ENCODE data around the gene GDF3. TPM values are rescaled to one million over a fixed set of nuclear protein-coding genes. Genes with fewer than 3 reads are reported as not detected.
"Not testable (repeated sequence)": the region's sequence is repeated elsewhere in the genome, so short reads cannot be mapped to it uniquely, and the experiment has no call there.

Gene GDF3
- not detected for total RNA-seq
- long read RNA-seq, result 0 reads

DNA sequence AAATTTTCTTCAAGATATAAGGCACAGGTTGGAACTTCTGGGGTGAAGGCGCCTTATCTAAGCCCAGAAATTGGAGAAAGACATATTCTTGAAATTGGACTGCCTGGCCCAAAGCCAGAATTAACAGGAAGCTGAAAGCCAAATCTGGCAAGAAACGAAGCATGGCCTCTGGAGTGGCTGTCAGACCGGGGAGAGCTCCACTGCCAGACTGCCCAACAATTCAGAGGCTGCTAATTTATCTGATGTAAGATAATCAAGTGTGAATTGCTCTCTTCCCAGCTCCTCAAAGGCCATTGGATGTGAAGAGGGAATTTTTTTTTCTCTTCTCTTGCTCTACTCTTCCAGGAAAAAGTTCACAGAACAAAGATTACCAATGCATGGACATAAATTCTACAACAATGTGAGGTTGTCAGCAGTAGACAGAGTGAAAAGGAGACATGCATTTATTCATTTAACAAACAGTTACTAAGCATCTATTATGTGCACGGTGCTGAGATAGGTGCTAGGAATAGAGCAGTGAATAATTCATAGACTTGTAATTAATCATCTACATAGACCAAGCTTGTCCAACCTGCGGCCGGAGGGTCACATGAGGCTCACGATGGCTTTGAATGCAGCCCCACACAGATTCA lies at the start of gene GDF3:
Gene GDF3, minus strand, starts transcription at position 210 of the 632 bp plus-strand sequence. Its CDS starts 47 bp downstream, at position 163.
- DNase-seq (ENCODE audit: missing footprints) (no peak), ATAC-seq (no peak)
- intact Hi-C loops (cut with DNase I), result no loop called here

DNA sequence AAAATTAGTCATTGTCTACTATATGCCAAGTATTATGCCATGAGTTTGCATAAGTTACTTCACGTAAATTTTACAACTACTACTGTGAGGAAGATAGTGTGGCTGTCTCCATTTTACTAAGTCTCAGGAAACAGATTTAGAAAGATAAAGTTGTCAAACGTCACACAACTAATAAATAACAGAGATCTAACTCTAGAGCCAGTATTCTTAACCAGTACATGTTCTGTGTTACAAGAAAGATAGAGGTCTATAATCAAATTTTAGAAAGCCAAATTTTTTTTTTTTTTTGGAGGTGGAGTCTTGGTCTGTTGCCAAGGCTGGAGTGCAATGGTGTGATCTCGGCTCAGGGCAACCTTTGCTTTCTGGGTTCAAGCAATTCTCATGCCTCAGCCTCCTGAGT lies 37.4 kb upstream of the GDF3 start:
- no peak for ATAC-seq
- intact Hi-C loops (cut with DNase I), result no loop called here
- no peak for DNase-seq (ENCODE audit: missing footprints)

DNA sequence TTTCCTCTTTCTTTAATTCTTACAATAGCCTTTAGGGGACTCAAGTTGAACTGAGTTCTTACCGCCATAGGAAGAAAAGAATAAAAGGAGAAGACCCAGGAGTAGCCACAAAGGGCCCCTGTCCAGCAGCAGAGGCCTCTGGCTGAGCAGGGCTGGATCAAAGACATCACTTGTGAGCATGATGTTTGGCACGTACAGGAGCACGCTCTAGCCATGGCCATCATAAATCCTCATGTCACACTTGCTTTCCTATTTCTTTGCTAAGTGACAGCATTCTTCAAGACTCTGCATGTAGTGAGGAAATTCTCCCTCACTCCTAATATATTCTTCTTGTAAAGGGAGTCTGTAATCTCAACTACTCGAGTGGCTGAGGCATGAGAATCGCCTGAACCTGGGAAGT lies 35.9 kb upstream of the GDF3 start:
- ATAC-seq (no peak), DNase-seq (ENCODE audit: missing footprints) (no peak)
- intact Hi-C loops (cut with DNase I), result no loop called here

DNA sequence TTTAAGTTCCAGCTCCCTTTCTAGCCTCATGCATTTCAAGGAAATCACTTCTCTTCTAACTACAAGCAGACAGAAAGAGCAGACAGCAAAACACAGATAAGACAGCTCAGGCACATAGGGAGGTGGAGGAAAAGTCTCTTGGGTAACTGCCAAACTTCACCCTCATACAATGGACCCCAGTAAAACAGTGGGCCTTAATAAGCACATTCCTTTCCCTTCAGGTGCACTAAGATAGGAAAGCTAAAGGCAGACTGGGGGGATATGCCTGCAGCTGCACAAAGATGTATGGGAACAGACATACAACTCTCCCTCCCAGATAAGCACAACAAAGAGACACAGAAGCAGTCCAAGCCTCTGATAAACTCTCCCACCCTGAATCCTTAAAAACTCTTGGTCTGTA lies 35.4 kb upstream of the GDF3 start:
- intact Hi-C loops (cut with DNase I); DNase-seq (ENCODE audit: missing footprints); ATAC-seq: not testable (repeated sequence)

DNA sequence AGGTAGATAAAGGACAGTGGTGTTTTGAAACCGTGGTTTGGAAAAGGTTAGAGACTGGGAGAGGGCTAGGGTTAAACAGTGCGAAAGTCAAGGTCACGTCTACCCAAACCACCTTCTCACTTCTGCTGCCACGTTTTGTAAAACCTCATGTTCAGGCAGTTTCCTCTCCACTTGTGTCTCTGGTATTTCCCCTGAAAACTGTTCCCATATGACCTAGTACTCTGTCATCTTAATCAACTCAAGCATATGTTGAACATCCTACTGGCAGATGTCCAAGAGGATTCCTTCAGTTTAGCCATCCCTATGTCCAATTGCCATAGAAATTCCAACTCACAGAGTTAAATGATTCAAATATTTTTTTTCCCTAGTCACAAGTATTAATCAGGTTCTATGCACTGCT lies 34.2 kb upstream of the GDF3 start:
- ATAC-seq, result no peak
- intact Hi-C loops (cut with DNase I), result no loop called here
- DNase-seq (ENCODE audit: missing footprints), result no peak

DNA sequence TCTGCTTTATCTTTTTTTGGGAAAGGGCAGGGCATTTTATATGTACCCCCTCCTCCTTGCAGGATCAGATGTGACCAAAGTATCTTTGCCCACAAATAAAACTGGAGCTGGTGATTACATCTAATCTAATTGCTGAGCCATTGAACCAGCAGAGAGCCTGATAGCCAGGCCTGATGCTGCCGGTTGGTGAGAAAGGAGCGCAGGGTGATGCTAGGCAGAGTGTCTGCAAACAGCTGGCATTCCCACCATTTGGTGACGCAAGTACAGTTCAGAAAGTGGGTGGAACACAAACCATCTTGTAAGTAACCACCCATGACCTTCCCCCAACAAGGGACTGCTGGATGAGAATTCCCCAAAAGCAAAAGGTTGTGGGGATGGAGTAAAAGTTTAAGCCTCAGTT lies 28.4 kb upstream of the GDF3 start:
- ATAC-seq, result no peak

DNA sequence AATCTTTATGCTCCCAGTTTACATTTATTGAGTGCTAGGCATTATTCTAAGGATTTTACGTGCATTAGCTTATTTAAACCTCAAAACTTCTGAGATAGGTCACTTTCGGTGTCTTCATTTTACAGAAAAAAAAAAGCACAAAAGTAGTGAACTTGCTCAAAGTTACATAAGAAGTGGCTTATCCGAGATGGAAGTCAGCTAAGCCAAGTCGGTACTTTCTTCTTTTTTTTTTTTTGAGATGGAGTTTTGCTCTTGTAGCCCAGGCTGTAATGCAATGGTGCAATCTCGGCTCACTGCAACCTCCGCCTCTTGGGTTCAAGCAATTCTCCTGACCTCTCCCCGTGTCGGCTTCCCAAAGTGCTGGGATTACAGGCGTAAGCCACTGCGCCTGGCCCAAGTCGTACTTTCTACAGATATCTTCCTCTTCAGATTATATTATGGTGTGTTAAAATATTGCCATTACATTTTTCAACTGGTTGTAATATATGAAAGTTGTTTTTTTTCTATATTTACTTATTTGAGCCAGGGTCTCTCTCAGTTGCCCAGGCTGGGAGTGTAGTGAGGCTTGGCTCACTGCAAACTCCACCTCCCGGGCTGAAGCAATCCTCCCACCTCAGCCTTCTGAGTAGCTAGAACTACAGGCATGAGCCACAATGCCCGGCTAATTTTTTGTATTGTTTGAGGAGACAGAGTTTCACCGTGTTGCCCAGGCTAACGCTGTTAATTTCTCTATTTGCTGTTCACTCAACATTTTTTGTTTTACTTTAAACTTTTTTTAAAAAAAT lies 24.6 kb upstream of the GDF3 start:
- intact Hi-C loops (cut with DNase I), result no loop called here
- ATAC-seq (no peak), DNase-seq (ENCODE audit: missing footprints) (no peak)

More for the DNA sequence above, 28.4 kb upstream of the GDF3 start:
- no peak for DNase-seq (ENCODE audit: missing footprints)
- intact Hi-C loops (cut with DNase I), result no loop called here

DNA sequence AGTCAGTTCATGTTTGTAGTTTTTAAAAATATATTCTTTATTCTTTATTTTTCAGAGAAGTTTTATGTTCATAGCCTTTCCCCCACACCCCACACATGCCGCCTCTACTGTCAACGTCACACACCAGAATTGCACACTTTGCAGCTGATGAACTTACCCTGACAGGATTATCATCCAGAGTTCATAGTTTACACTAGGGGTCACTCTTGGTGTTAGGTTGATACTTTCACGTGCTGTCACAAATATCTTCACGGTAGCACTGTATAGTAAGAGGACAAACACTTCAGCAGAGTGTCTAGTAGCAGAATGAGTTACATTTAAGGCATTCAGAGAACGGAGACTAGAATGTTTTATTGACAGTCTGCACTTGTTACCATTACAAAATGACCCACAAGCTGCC lies 20.8 kb upstream of the GDF3 start:
- DNase-seq (ENCODE audit: missing footprints) (no peak), ATAC-seq (no peak)
- intact Hi-C loops (cut with DNase I), result no loop called here

DNA sequence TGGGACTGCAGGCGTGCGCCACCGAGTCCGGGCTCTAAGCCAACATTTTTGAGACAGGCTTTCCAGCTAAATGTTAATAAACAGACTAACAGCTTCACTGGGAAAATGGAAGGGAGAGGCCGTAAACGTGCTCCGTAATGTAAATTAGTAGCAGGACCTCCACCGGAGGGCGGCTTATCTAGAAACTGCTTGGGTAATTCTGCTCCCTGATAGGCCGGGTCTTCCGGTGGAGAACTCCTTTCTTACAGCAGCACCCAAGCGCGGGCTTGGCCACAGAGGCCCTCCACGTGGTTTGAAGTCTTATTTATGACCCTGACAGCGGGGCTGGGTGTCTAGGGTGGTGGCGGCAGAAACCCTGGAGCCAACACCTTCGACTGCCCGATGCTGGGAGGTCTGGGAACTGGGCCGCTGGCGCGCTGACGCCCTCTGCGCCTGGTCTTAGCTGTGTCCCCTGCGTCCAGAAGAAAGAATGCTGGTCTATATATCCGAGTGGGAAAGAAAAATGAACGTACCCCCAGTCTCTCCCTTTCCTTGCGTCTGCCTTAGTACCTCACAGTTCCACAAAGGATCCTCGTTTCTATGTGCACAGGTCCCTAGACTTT lies 17.4 kb upstream of the GDF3 start:
- intact Hi-C loops (cut with DNase I), result no loop called here
- DNase-seq (ENCODE audit: missing footprints), result no peak
- no peak for ATAC-seq

DNA sequence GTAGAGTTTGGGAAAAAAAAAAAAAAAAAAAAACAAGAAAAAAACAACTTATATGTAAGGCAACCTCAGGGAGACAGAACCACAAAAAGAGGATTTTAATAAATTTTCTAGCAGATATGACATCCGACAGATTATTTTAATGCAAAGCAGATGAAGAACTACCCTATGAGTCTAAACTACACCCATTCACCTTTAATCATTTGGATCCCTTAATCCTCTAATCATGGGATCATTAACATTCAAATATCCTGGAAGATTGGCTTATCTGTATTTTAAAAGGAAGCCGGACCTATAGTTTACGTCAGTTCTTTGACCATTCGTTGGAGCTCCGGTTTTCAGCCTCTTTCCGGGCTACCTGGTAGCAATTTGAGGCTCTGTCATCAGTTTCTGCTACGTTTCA lies 15.6 kb upstream of the GDF3 start, which contains the start of gene DPPA3:
Gene DPPA3, plus strand, starts transcription at position 301 of the 400 bp plus-strand sequence. CDS start 138 bp downstream, outside the sequence.
- ATAC-seq (no peak), DNase-seq (ENCODE audit: missing footprints) (no peak)
- intact Hi-C loops (cut with DNase I), result no loop called here

DNA sequence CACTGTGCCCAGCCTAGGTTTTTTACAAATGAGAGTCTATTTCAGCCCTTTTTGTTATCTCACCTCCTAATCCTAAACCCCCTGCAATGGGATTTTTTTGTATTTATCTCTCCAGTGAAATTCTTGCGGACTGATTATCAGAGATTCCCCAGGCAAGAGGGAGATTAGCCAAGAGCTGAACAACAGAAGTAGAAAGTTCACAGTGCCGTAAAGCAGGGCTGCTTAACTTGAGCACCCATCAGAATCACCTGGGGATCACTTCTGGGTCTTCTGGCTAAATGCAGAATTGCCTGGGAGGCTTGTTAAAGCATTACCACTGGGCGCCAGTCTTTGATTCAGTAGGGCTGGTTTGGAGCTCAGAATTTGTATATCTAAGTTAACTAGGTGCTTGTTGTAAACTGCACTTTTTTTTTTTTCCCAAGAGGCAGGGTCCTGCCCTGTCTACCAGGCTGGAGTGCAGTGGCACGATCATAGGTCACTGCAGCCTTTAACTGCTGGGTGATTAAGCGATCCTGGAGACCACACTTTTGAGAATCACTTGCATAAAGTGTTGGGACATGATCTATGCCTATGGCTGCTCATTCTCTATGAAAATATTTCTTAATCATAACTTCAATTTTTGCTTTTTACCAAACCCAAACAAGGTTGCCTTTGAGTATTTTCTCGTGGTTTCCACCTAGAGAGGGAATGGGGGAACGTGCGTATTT lies 14.5 kb upstream of the GDF3 start:
- ATAC-seq (no peak), DNase-seq (ENCODE audit: missing footprints) (no peak)
- intact Hi-C loops (cut with DNase I), result no loop called here

DNA sequence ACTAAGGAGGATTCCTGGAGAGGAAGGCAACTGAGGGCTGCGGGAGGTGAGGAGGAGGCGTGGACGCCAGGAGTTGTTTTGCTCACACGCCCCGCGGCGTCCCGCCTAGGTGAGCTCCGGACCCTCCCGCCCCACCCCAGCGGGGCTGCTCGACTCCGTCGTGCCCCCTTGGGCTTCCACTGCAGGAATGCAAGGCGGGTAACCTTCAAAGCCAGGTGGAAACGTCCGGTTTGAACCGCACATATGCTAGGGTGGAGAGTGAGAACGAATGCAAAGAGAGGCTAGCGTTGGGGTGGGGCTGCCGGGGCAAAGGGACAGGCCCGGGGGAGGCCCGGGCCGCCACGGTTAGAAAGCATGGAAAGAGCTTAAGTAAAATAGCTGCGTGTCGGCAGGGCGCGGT lies 10.3 kb upstream of the GDF3 start:
- DNase-seq (ENCODE audit: missing footprints) (no peak), ATAC-seq (no peak)
- intact Hi-C loops (cut with DNase I), result no loop called here

DNA sequence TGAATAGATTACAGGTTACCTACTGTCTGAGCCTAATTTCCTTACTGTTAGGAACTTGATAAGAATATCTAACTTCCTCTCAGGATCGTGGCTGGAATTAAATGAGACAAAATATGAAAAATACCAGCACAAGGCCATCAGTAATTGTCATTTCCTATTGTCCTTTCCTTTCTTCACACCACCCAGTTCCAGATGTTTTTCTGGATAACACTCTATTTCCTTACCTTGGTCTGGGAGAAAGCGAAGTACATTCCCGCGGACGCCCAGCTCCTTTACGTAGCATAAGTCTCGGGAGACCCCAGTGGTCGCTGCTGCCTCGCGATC lies 376 bp downstream of the GDF3 start:
- no peak for ATAC-seq

DNA sequence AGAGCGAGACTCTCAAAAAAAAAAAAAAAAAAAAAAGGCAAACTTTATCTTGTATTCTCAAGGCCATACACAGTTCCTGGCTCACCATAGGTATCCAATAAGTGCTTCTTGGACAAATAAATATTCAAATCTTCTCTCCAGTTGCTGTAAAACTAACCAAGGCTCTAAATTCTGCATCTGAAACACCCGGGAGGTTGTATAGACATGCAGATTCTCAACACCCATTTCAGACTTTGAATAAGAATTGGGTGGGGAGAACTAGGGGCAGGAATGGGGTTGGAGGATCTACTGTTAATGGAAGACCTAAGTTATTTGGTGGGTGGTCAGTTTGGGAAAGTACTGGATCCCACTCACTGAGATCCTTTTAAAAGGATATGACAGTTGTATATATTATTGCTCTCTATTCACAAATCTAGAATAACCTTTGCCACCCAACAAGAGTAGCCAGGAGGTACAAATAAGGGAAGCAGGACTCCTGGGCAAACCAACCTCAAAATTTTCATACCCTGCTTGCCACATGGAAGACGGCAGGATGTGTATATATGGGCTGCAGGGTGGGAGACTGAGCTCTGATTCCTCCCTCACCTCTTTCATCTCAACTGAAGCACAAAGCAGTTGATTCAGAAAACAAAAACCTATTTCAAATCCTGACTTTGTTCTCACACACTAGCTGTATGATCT lies 879 bp downstream of the GDF3 start:
- no peak for ATAC-seq
- intact Hi-C loops (cut with DNase I), result no loop called here

More for the DNA sequence above, 376 bp downstream of the GDF3 start:
- intact Hi-C loops (cut with DNase I), result no loop called here
- no peak for DNase-seq (ENCODE audit: missing footprints)

DNA sequence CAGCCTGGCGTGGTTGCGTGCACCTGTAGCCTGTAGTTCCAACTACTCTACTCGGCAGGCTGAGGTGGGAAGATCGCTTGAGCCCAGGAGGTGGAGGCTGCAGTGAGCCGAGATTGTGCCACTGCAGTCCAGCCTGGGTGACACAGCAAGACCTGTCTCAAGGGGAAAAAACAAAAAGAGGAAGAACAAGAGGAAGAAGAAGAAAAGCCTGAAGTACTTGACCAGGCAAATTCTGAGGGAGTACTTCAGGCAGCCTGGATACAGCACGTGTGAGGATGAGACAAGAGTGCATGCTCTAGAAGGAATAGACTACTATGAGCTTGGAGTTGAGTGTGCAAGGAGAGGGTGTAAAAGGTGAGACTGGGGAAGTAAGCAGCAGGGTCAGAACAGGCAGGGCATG lies 1.8 kb downstream of the GDF3 start:
- no peak for ATAC-seq
- intact Hi-C loops (cut with DNase I), result no loop called here
- DNase-seq (ENCODE audit: missing footprints), result no peak

More for the DNA sequence above, 879 bp downstream of the GDF3 start:
- DNase-seq (ENCODE audit: missing footprints), result no peak

DNA sequence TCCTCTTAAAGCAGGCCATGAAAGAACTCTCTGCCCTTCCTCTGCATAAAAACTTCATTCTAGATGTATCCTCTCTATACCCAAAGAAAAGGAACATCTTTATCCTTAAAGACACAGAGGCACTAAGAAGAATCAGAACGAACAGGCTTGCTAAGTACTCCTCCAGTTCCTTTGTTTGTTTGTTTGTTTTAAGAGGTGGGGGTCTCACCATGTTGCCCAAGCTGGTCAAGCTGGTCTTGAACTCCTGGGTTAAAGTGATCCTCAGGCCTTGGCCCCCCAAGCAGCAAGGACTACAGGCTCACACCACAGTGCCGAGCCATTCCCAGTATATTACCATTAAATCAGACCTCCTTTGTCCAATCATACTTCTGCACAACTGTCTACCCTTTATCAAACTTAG lies 14.0 kb downstream of the GDF3 start:
- ATAC-seq, result no peak
- DNase-seq (ENCODE audit: missing footprints), result no peak
- intact Hi-C loops (cut with DNase I), result no loop called here

DNA sequence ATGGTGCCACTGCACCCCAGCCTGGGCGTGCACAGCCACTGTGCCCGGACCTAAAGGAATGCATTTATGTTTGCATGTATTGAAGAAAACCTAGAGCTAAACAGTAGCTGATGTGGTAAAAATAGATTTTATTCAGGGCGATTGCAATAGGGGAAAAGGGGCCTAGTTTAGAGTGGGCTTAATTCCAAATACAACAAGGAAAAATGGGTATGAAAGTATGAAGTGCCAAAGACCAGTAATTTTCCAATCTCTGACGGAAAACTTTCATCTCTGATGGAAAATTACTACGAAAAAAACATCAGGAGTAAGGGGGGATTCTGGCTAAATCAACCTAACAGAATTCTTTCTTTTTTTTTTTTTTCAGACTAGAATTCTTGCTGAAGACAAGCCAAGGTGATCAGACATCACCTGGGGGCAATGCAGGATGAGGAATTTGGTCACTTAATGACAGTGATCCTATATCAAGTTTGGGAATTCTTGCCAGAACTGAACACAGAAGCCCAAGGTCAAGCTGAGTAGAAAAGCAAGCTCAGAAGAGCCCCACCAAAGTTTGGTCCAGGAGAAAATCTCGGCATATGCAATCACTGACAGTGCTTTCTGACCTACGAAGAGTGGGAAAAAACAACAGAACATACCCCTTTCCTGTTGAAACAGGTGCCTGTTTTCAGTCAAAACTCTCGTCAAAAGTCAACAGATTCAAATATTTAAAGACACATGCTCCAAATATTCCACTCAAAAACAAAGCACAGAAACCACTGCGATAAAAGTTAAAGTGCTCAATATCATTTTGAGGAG lies 16.1 kb downstream of the GDF3 start:
- DNase-seq (ENCODE audit: missing footprints) (no peak), ATAC-seq (no peak)
- intact Hi-C loops (cut with DNase I), result loop anchor here (5.0 kb wide), 1 partner anchor 128 kb away; no protein-coding TSS in a partner anchor

DNA sequence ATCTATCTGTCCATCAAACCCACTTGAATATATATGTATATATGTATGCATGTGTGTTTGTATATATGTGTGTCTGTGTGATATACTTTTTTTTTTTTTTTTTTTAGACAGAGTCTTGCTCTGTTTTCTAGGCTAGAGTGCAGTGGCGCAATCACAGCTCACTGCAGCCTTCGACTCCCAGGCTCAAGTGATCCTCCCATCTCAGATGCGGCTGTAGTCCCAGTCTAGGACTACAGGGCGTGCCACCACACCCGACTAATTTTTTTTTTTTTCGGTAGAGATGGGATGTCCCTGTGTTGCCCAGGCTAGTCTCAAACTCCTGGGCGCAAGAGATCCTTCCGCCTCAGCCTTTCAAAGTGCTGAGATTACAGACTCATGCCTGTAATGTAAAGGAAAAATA lies 16.8 kb downstream of the GDF3 start:
- intact Hi-C loops (cut with DNase I), result loop anchor here (5.0 kb wide), 1 partner anchor 129 kb away; no protein-coding TSS in a partner anchor
- ATAC-seq (no peak), DNase-seq (ENCODE audit: missing footprints) (no peak)

All from Right ventricle myocardium inferior (tissue), 1 donor.